ENCODE results near the gene CDH23.

DNA sequence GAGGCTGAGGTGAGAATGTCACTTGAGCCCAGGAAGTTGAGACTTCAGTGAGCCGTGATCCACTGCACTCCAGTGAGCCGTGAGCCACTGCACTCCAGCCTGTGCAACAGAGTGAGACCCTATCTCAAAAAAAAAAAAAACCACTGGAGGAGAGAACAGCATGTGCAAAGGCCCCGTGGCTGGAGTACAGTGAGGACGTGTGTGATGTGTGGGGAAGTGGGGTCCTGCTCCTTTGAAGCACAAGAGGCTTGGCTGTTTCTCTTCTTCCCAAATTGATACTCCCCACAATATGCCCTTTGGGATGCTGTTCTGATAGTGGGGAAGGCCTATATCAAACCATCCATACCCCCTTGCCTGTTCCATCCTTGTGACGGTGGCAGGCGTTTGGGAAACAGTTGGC, 254.7 kb downstream of the CDH23 start:
- TF ChIP-seq, protein P1, sequence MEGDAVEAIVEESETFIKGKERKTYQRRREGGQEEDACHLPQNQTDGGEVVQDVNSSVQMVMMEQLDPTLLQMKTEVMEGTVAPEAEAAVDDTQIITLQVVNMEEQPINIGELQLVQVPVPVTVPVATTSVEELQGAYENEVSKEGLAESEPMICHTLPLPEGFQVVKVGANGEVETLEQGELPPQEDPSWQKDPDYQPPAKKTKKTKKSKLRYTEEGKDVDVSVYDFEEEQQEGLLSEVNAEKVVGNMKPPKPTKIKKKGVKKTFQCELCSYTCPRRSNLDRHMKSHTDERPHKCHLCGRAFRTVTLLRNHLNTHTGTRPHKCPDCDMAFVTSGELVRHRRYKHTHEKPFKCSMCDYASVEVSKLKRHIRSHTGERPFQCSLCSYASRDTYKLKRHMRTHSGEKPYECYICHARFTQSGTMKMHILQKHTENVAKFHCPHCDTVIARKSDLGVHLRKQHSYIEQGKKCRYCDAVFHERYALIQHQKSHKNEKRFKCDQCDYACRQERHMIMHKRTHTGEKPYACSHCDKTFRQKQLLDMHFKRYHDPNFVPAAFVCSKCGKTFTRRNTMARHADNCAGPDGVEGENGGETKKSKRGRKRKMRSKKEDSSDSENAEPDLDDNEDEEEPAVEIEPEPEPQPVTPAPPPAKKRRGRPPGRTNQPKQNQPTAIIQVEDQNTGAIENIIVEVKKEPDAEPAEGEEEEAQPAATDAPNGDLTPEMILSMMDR (IDR thresholded peaks at IDR 0.05), result no peak
- no peak for TF ChIP-seq EZH2 (IDR thresholded peaks at IDR 0.05; ENCODE audit: borderline replicate concordance, insufficient read depth, low read depth, low read length, poor library complexity, severe bottlenecking)
